Common myeloid progenitor, CD34-positive (primary cell): ENCODE measurements around the gene DOC2A.

ENCODE experiments used
- CTCF ChIA-PET: fragments of 350-600 bp; sonication (Branson Sonifier 250); formaldehyde crosslinking; loops from one replicate; lab custom pipeline; 2021; ENCODE audit warnings: antibody characterized with exemption; lab: Charles Lee
- POLR2A ChIA-PET: fragments of 350-600 bp; sonication (Branson Sonifier 250); formaldehyde crosslinking; loops from one replicate; lab custom pipeline; 2021; ENCODE audit warnings: antibody characterized with exemption; lab: Charles Lee
- DNase-seq, 3 donors: peaks; one replicate each; pipeline versions ENCODE4 v3.0.0 to v3.0.0-alpha.2; 2013
- H3K27ac ChIP-seq, 2 experiments: 1 replicate in 1 of 2; 2 replicates in 1 of 2; pipeline ENCODE4 v1.7.0; 2013; ENCODE audit warnings: inconsistent platforms in 2 of 2, low read length in 2 of 2, mild to moderate bottlenecking in 2 of 2, low read depth in 1 of 2, moderate library complexity in 1 of 2; ENCODE audit not compliant: severe bottlenecking in 2 of 2, insufficient read depth in 1 of 2, poor library complexity in 1 of 2
- H3K27me3 ChIP-seq, 5 experiments: replicated peaks in 2 of 5; 1 replicate in 3 of 5; 2 replicates in 2 of 5; pipeline versions ENCODE4 v1.6.1 to v1.7.0; 2013; ENCODE audit warnings: low read length in 4 of 5, mild to moderate bottlenecking in 2 of 5, moderate library complexity in 2 of 5, inconsistent platforms in 1 of 5; ENCODE audit not compliant: insufficient read depth in 5 of 5, control insufficient read depth in 4 of 5
- H3K36me3 ChIP-seq, 4 experiments: 1 replicate in 2 of 4; 2 replicates in 2 of 4; pipeline versions ENCODE4 v1.6.1 to v1.7.0; 2013; ENCODE audit warnings: low read length in 3 of 4, control low read depth in 1 of 4, mild to moderate bottlenecking in 1 of 4; ENCODE audit not compliant: control insufficient read depth in 4 of 4, insufficient read depth in 4 of 4
- H3K4me1 ChIP-seq, 4 experiments: 1 replicate in 3 of 4; 2 replicates in 1 of 4; pipeline versions ENCODE4 v1.6.1 to v1.7.1; 2013; ENCODE audit warnings: low read length in 3 of 4, mild to moderate bottlenecking in 3 of 4, control low read depth in 1 of 4, inconsistent platforms in 1 of 4, moderate library complexity in 1 of 4; ENCODE audit not compliant: control insufficient read depth in 4 of 4, insufficient read depth in 4 of 4; ENCODE audit errors: control extremely low read depth in 1 of 4
- H3K4me3 ChIP-seq, 7 experiments: 1 replicate in 4 of 7; 2 replicates in 3 of 7; pipeline versions ENCODE4 v1.5.1 to v1.7.0; 2013; ENCODE audit warnings: mild to moderate bottlenecking in 7 of 7, low read length in 6 of 7, moderate library complexity in 6 of 7, inconsistent platforms in 2 of 7, low read depth in 2 of 7, control low read depth in 1 of 7; ENCODE audit not compliant: insufficient read depth in 4 of 7, control insufficient read depth in 1 of 7; ENCODE audit errors: extremely low read depth in 1 of 7
- H3K9me3 ChIP-seq, 5 experiments: 1 replicate in 4 of 5; 2 replicates in 1 of 5; pipeline versions ENCODE4 v1.6.1 to v1.7.1; 2013; ENCODE audit warnings: low read length in 4 of 5, mild to moderate bottlenecking in 2 of 5, inconsistent platforms in 1 of 5, low read depth in 1 of 5, moderate library complexity in 1 of 5; ENCODE audit not compliant: control insufficient read depth in 4 of 5, insufficient read depth in 2 of 5; ENCODE audit errors: control extremely low read depth in 1 of 5
- WGBS: methylation state at CpG from one replicate; pipeline ENCODE4 v1.1.5; 2013; ENCODE audit not compliant: insufficient coverage; 5-methylcytosine and 5-hydroxymethylcytosine counted together

Gene DOC2A

GRCh38 chr16:29995324-29995910, 15.4 kb downstream of the DOC2A start, which contains the start of gene HIRIP3:
Gene HIRIP3 (minus strand): TSS chr16:29995617. CDS start chr16:29995605, 12 bp downstream.
- Histone ChIP-seq H3K27me3 (no peaks in the 10 kb centered on the region), H3K27ac (peak within 1 kb of the TSS; percentile 91 to 96), H3K4me1 (peaks cover 2 to 32% (median 19%) of the 10 kb centered on the region in 4 experiments), H3K9me3 (no peaks in the 10 kb centered on the region), H3K36me3 (peaks cover 6 to 51% (median 39%) of the 10 kb centered on the region in 4 experiments), H3K4me3 (peak within 1 kb of the TSS; percentile 94 to 100 (median 97))
- DNase-seq: peak; percentile 71 to 86 (median 79)
- WGBS: under 1% methylated on average over 50 of the region's 53 CpGs
- CTCF ChIA-PET: interaction anchor here (0.5 to 1.5 kb wide), 4 partner anchors 11 to 66 kb away, joined by 3 to 6 read pairs (median 3); no protein-coding TSS in a partner anchor
- POLR2A ChIA-PET: no interaction called here

- ChIA-PET POLR2A (interaction anchor here (1.1 kb wide), 1 partner anchor 22 kb away, joined by 3 read pairs; no protein-coding TSS in a partner anchor), CTCF (interaction anchor here (0.5 to 1.9 kb wide), 2 partner anchors 11 to 66 kb away, joined by 3 to 6 read pairs; no protein-coding TSS in a partner anchor)
These were observed 16.1 kb downstream of the DOC2A start for GRCh38 chr16:29994600-29995323.

DNA sequence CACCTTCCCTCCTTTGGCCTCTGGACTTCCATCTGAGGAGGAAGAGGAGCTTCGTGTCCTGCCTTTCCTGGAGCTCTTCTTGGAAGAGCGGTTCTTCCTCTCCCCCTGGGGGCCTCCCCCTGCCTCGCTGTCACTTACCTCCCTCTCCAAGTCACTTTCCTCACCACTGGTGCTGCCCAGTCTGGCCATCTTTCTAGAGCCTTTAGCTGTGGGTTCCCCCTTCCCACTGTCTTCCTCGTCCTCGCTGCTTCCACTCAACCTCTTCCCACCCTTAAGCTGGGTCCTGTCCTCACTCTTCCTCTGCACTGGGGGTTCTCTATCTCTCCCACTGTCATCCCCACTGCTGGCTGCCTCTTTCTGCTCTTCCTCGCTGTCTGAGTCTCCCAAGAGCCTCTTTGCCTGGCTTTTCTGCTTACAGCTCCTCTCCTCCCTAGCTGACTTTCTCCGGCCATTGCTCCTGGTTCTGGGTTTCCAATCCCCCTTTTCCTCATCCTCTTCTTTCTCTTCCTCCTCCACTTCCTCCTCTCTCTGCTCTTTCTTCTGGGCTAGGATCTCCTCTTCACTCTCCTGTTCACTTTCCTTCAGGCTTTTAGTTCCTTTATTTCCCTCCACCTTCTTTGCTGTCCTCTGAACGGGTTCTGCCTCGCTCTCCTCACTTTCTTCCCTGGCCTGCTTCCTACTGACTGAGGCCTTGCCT, 16.8 kb downstream of the DOC2A start:
- Histone ChIP-seq H3K27me3 (no peaks in the 10 kb centered on the region), H3K4me3 (peak overlapping the region in 3 of 7 experiments; percentile 96 to 100 (median 99)), H3K36me3 (peaks cover 6 to 54% (median 34%) of the 10 kb centered on the region in 4 experiments), H3K9me3 (no peaks in the 10 kb centered on the region), H3K4me1 (peaks cover 2 to 32% (median 19%) of the 10 kb centered on the region in 4 experiments), H3K27ac (peak overlapping the region in 1 of 2 experiments; percentile 22)
- no peak for DNase-seq
- WGBS: 95% methylated on average over 9 of the region's 9 CpGs
- CTCF ChIA-PET: interaction anchor here (0.9 to 1.9 kb wide), 5 partner anchors 12 to 53 kb away, joined by 3 to 6 read pairs (median 3); partner anchors contain the start of gene TMEM219
- POLR2A ChIA-PET: interaction anchor here (1.1 kb wide), 1 partner anchor 22 kb away, joined by 3 read pairs; no protein-coding TSS in a partner anchor

More at GRCh38 chr16:29994600-29995323, 16.1 kb downstream of the DOC2A start:
- Histone ChIP-seq H3K4me1 (peaks cover 2 to 32% (median 19%) of the 10 kb centered on the region in 4 experiments), H3K9me3 (no peaks in the 10 kb centered on the region), H3K36me3 (peaks cover 6 to 54% (median 36%) of the 10 kb centered on the region in 4 experiments), H3K27me3 (no peaks in the 10 kb centered on the region), H3K27ac (peak overlapping the region; percentile 22 to 96), H3K4me3 (peak overlapping the region; percentile 94 to 100 (median 97))
- DNase-seq: no peak
- WGBS: 14% methylated on average over 21 of the region's 24 CpGs

- no peaks in the 10 kb centered on the region for H3K27me3 ChIP-seq
- H3K27ac ChIP-seq: no peak overlapping the region
- H3K4me1 ChIP-seq: peaks cover 2 to 32% (median 19%) of the 10 kb centered on the region in 4 experiments
- H3K4me3 ChIP-seq: no peak overlapping the region
- WGBS: 95% methylated on average over 22 of the region's 25 CpGs
- H3K9me3 ChIP-seq: no peaks in the 10 kb centered on the region
- DNase-seq: no peak
- ChIA-PET CTCF (interaction anchor here (0.9 to 1.9 kb wide), 6 partner anchors 13 to 145 kb away, joined by 3 to 6 read pairs (median 3); partner anchors contain the start of gene TMEM219), POLR2A (interaction anchor here (1.1 kb wide), 1 partner anchor 21 kb away, joined by 3 read pairs; no protein-coding TSS in a partner anchor)
- peaks cover 11 to 56% (median 39%) of the 10 kb centered on the region in 4 experiments for H3K36me3 ChIP-seq
These were observed 17.5 kb downstream of the DOC2A start for GRCh38 chr16:29993191-29993902.

GRCh38 chr16:29992344-29992967, 18.4 kb downstream of the DOC2A start:
- ChIA-PET CTCF (interaction anchor here (0.9 to 1.9 kb wide), 4 partner anchors 14 to 145 kb away, joined by 3 to 6 read pairs (median 3); no protein-coding TSS in a partner anchor), POLR2A (no interaction called here)

DNA sequence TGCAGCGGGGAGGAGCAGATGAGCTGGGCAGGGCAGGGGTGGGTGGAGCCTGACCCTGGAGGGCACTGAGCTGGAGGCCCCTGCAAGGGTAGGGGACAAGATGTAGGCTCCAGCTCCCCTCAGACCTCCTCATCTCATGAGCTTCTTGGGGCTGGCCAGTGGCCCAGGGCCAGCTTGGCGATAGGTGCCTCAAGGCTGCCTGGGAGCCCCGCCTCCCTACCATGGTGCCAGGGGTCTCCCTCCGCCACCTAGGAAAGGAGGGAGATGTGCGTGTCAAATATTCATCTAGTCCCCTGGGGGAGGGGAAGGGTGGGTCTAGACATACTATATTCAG, 19.3 kb downstream of the DOC2A start:
- H3K4me1 ChIP-seq: peaks cover 0 to 25% (median 13%) of the 10 kb centered on the region in 4 experiments

More at GRCh38 chr16:29992344-29992967, 18.4 kb downstream of the DOC2A start:
- no peak for DNase-seq
- Histone ChIP-seq H3K9me3 (no peaks in the 10 kb centered on the region), H3K4me1 (peaks cover 2 to 32% (median 19%) of the 10 kb centered on the region in 4 experiments), H3K27ac (no peak overlapping the region), H3K36me3 (peaks cover 12 to 65% (median 44%) of the 10 kb centered on the region in 4 experiments), H3K27me3 (no peaks in the 10 kb centered on the region), H3K4me3 (no peak overlapping the region)
- 91% methylated on average over 6 of the region's 7 CpGs for WGBS

More for the DNA sequence above, 19.3 kb downstream of the DOC2A start:
- H3K36me3 ChIP-seq: peaks cover 12 to 74% (median 51%) of the 10 kb centered on the region in 4 experiments
- 90% methylated on average over 2 of the region's 5 CpGs for WGBS
- ChIA-PET CTCF (no interaction called here), POLR2A (no interaction called here)
- no peak for DNase-seq
- H3K27ac ChIP-seq: no peak overlapping the region
- H3K4me3 ChIP-seq: no peak overlapping the region
- H3K9me3 ChIP-seq: no peaks in the 10 kb centered on the region
- no peaks in the 10 kb centered on the region for H3K27me3 ChIP-seq
